Coronary artery (tissue), 2 donors: ENCODE measurements around the gene MTMR4.

Experiments
- DNase-seq: peaks from one replicate; pipeline ENCODE4 v3.0.0-alpha.2; 2017; ENCODE audit warnings: low spot score
- H3K27ac ChIP-seq, 2 donors: fragments of 200-600 bp; sonication (generic); one replicate each; pipeline ENCODE4 v1.5.1; 2016 to 2019
- H3K4me3 ChIP-seq: fragments of 200-600 bp; sonication (generic); 2 replicates; pipeline ENCODE4 v1.5.1; 2016; ENCODE audit warnings: mild to moderate bottlenecking, moderate library complexity
- CTCF ChIP-seq: fragments of 200-600 bp; sonication (generic); IDR thresholded peaks from one replicate; pipeline ENCODE4 v1.5.1; 2019; ENCODE audit warnings: antibody characterized with exemption

The MTMR4 gene

GRCh38 chr17:58516644-58517377 is 2.4 kb upstream of the MTMR4 start:
- no peak for TF ChIP-seq CTCF
- peak overlapping the region; percentile 96 to 98 for H3K27ac ChIP-seq
- H3K4me3 ChIP-seq: peak overlapping the region; percentile 73
- peak; percentile 68 for DNase-seq

- Histone ChIP-seq H3K27ac (peak overlapping the region; percentile 91 to 92), H3K4me3 (peak overlapping the region; percentile 78)
- no peak for TF ChIP-seq CTCF
- DNase-seq: no peak
These were observed 848 bp upstream of the MTMR4 start for GRCh38 chr17:58515286-58515685.

GRCh38 chr17:58514770-58515157 is 326 bp upstream of the MTMR4 start:
- DNase-seq: no peak
- Histone ChIP-seq H3K27ac (peak overlapping the region; percentile 91 to 92), H3K4me3 (peak overlapping the region; percentile 78)
- no peak for TF ChIP-seq CTCF

- H3K27ac ChIP-seq: no peak overlapping the region
- H3K4me3 ChIP-seq: peak overlapping the region; percentile 78
- TF ChIP-seq CTCF: no peak
- DNase-seq: no peak
These were observed 1.0 kb downstream of the MTMR4 start for GRCh38 chr17:58513267-58513964.

GRCh38 chr17:58510075-58510474 is 4.4 kb downstream of the MTMR4 start:
- Histone ChIP-seq H3K27ac (no peak overlapping the region), H3K4me3 (no peak overlapping the region)
- no peak for TF ChIP-seq CTCF
- DNase-seq: no peak

GRCh38 chr17:58508341-58509067 is 5.9 kb downstream of the MTMR4 start:
- H3K4me3 ChIP-seq: no peak overlapping the region

More at GRCh38 chr17:58508341-58509067, 5.9 kb downstream of the MTMR4 start:
- H3K27ac ChIP-seq: no peak overlapping the region
- TF ChIP-seq CTCF: no peak
- DNase-seq: no peak
